Pancreas (tissue), 10 donors: ENCODE results near the gene RAB14. TPM values are rescaled to one million over a fixed set of nuclear protein-coding genes. Genes with fewer than 3 reads are reported as not detected.
A peak's percentile ranks its signal among the peaks of the same experiment; 100 is the strongest.

ENCODE experiments used
- ATAC-seq, 4 donors: fragments of 200-7000 bp; cut with Tn5 transposase; one replicate each; pipeline versions ENCODE4 v1.8.0 to v1.9.1; 2020; ENCODE audit warnings: mild to moderate bottlenecking in 4 of 4, moderate library complexity in 4 of 4
- DNase-seq, 6 donors: peaks; one replicate each; pipeline ENCODE4 v3.0.0-alpha.2; 2020
- FAIRE-seq: peaks from 2 replicates; lab custom pipeline; 2012; peaks lifted over from hg19 to GRCh38; lab: Jason Lieb, UNC
- H3K27ac ChIP-seq, 4 donors: fragments of 200-600 bp; sonication (generic); 1 replicate in 3 of 4; 2 replicates in 1 of 4; pipeline versions ENCODE4 v1.5.0 to v1.8.0; 2020
- H3K27me3 ChIP-seq, 4 donors: fragments of 200-600 bp; one replicate each; pipeline ENCODE4 v1.8.0; 2021
- H3K36me3 ChIP-seq, 3 donors: fragments of 200-600 bp; sonication (generic) in 1 of 3; one replicate each; pipeline versions ENCODE4 v1.5.0 to v1.8.0; 2020 to 2021
- H3K4me1 ChIP-seq, 3 donors: fragments of 200-600 bp; one replicate each; pipeline ENCODE4 v1.8.0; 2021
- H3K4me3 ChIP-seq, 4 donors: fragments of 200-600 bp; sonication (generic) in 2 of 4; one replicate each; pipeline versions ENCODE4 v1.5.0 to v1.8.0; 2020 to 2021
- H3K9me3 ChIP-seq, 4 donors: fragments of 200-600 bp; one replicate each; pipeline ENCODE4 v1.8.0; 2021
- CTCF ChIP-seq, 4 donors: fragments of 200-600 bp; sonication (generic) in 3 of 4; IDR thresholded peaks; one replicate each; pipeline versions ENCODE4 v1.5.0 to v1.8.0; 2021; ENCODE audit warnings: antibody characterized with exemption in 4 of 4
- whole genome bisulfite sequencing, 2 donors: extraction: QIAGEN DNeasy Blood & Tissue Kit; methylation state at CpG; one replicate each; pipeline ENCODE4 v1.1.7; 2013; 5-methylcytosine and 5-hydroxymethylcytosine counted together
- intact Hi-C, 3 donors: fragments of 100-400 bp; cut with DNase I; formaldehyde crosslinking; loops; one replicate each; pipeline versions ENCODE4 v1.11.1 to v1.14.2; 2022
- polyA plus RNA-seq, 2 donors: library from polyadenylated mRNA; stranded (reverse); fragments of 200-250 nt; gene quantifications; one replicate each; pipeline ENCODE4 v1.2.3, GENCODE V29; 2013
- total RNA-seq, 6 donors: library from RNA; stranded (reverse); fragmentation: NEBNext Ultra II Directional in 4 of 6; extraction: Animal tissue kit (Norgen Biotek cat#: 25700) in 4 of 6; gene quantifications; one replicate each; pipeline versions ENCODE4 v1.2.1 to v1.2.4, GENCODE V29; 2021 to 2023
- donor health status: healthy with polysubstance abuse.
- donor health status: DM: no; HTN: no; CAD: no; lungs with moderate emphysema.
- donor health status: DM: no; HTN: no; CAD: no.
- donor health status: control.
- donor health status: control.
- donor health status: Bipolar disorder and iron deficiency.
- donor health status: DM: yes; HTN: yes; CAD: no.
- donor health status: DM: no; HTN: no; CAD: no.
- donor health status: DM: no; HTN: no; CAD: no.
- donor health status: DM: yes; HTN: yes; CAD: no.

Gene RAB14
- total and polyA plus RNA-seq, 8 donors: 9.2 to 37.0 (median 23.1) TPM

DNA sequence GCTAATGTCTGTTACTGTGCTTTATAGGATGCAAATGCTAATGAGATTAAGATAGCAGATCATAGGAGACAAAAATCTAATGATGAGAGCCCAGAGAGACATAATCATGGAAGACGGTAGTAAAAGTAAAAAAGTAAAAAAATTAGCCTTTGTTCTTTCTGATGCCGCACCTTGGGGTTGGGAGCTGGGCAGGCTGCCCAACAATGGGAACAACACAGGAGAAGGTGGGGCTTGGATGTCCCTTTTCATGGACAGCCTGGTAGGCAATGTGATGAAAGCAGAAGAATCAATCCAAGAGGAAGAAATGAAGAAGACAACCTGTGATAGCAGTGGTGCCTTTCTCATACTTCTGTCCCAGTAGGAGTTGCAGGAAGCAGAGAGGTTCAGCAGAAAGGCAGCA is 57.2 kb downstream of the RAB14 start:
- 65 to 69% methylated on average over 2 of the region's 2 CpGs for WGBS, 2 donors
- no peaks in the 10 kb centered on the region for H3K27me3 ChIP-seq
- ATAC-seq (no peak), FAIRE-seq (no peak), DNase-seq (no peak)
- H3K4me3 ChIP-seq: no peak overlapping the region
- intact Hi-C loops: no loop called here
- no peak overlapping the region for H3K27ac ChIP-seq
- peaks cover 0 to 37% (median 8%) of the 10 kb centered on the region in 3 donors for H3K36me3 ChIP-seq
- H3K9me3 ChIP-seq: no peaks in the 10 kb centered on the region
- H3K4me1 ChIP-seq: no peaks in the 10 kb centered on the region
- no peak for TF ChIP-seq CTCF (IDR thresholded peaks at IDR 0.05)

- intact Hi-C loops: no loop called here
Observed at GRCh38 chr9:121143771-121144170, 57.9 kb downstream of the RAB14 start.

DNA sequence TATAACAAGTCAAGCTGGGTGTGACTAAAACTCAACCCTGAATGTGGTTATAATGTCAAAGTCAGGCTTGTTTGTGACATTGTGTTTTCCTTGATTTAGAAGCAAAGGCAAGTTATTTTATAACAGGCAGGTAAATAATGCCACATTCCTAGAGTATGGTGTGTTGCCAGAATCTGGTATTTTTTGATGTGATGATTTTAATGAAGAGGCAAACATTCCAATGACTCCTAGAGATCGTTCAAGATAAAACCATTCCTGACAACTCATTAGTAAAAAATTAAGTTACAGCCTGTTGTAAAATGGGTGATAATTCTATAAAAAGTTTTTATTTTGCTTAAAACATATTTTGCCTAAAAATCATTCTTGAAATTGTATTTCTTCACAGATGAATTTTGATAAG is 60.0 kb downstream of the RAB14 start:
- Histone ChIP-seq H3K36me3 (peaks cover 6 to 36% (median 8%) of the 10 kb centered on the region in 3 donors), H3K4me3 (no peak overlapping the region), H3K9me3 (no peaks in the 10 kb centered on the region), H3K4me1 (no peaks in the 10 kb centered on the region), H3K27ac (no peak overlapping the region), H3K27me3 (no peaks in the 10 kb centered on the region)
- DNase-seq (no peak), ATAC-seq (peak in 2 of 4 donors; percentile 46 to 48), FAIRE-seq (no peak)
- no peak for TF ChIP-seq CTCF (IDR thresholded peaks at IDR 0.05)
- intact Hi-C loops: no loop called here
- 69 to 75% methylated on average over 1 of the region's 1 CpG for WGBS, 2 donors

More at GRCh38 chr9:121143771-121144170, 57.9 kb downstream of the RAB14 start:
- WGBS, 2 donors: 93 to 96% methylated on average over 2 of the region's 2 CpGs
- Histone ChIP-seq H3K9me3 (no peaks in the 10 kb centered on the region), H3K27ac (no peak overlapping the region), H3K36me3 (peaks cover 6 to 37% (median 8%) of the 10 kb centered on the region in 3 donors), H3K4me3 (no peak overlapping the region), H3K4me1 (no peaks in the 10 kb centered on the region), H3K27me3 (no peaks in the 10 kb centered on the region)
- no peak for FAIRE-seq
- DNase-seq: no peak
- no peak for TF ChIP-seq CTCF (IDR thresholded peaks at IDR 0.05)
- ATAC-seq: no peak

DNA sequence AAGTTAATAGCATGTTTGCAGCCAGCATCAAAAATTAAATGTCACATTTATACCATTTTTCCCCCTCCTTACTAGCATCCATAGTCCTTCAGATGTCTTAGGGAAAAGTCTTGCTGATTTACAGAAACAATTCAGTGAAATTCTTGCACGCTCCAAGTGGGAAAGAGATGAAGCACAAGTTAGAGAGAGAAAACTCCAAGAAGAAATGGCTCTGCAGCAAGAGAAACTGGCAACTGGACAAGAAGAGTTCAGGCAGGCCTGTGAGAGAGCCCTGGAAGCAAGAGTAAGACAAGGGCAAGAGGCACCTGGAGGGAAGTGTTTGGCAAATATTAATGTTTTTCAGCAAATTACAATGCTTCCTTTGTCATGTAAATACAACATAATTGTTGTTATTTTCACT is 60.4 kb downstream of the RAB14 start:
- intact Hi-C loops: no loop called here

More for the DNA sequence above, 60.4 kb downstream of the RAB14 start:
- Histone ChIP-seq H3K4me1 (no peaks in the 10 kb centered on the region), H3K4me3 (no peak overlapping the region), H3K9me3 (no peaks in the 10 kb centered on the region), H3K36me3 (peaks cover 6 to 36% (median 8%) of the 10 kb centered on the region in 3 donors), H3K27me3 (no peaks in the 10 kb centered on the region), H3K27ac (no peak overlapping the region)
- WGBS, 2 donors: 86 to 88% methylated on average over 1 of the region's 1 CpG
- ATAC-seq (no peak), FAIRE-seq (no peak), DNase-seq (no peak)
- no peak for TF ChIP-seq CTCF (IDR thresholded peaks at IDR 0.05)
